AG09319 (cell line): ENCODE measurements around the gene RDH5.

Experiments used
- DNase-seq: peaks from one replicate; pipeline ENCODE4 v3.0.0-alpha.2; 2010; ENCODE audit warnings: low read depth; ENCODE audit errors: extremely low read depth
- TF ChIP-seq, protein P1 (sequence below): IDR thresholded peaks from 2 replicates; pipeline ENCODE4 v1.5.1; 2011; ENCODE audit warnings: low read depth, mild to moderate bottlenecking, inconsistent platforms, low read length, moderate library complexity

The RDH5 gene

GRCh38 chr12:55733021-55733555 lies 12.9 kb downstream of the RDH5 start:
- TF ChIP-seq, protein P1, sequence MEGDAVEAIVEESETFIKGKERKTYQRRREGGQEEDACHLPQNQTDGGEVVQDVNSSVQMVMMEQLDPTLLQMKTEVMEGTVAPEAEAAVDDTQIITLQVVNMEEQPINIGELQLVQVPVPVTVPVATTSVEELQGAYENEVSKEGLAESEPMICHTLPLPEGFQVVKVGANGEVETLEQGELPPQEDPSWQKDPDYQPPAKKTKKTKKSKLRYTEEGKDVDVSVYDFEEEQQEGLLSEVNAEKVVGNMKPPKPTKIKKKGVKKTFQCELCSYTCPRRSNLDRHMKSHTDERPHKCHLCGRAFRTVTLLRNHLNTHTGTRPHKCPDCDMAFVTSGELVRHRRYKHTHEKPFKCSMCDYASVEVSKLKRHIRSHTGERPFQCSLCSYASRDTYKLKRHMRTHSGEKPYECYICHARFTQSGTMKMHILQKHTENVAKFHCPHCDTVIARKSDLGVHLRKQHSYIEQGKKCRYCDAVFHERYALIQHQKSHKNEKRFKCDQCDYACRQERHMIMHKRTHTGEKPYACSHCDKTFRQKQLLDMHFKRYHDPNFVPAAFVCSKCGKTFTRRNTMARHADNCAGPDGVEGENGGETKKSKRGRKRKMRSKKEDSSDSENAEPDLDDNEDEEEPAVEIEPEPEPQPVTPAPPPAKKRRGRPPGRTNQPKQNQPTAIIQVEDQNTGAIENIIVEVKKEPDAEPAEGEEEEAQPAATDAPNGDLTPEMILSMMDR, result no peak
- DNase-seq, result no peak

DNA sequence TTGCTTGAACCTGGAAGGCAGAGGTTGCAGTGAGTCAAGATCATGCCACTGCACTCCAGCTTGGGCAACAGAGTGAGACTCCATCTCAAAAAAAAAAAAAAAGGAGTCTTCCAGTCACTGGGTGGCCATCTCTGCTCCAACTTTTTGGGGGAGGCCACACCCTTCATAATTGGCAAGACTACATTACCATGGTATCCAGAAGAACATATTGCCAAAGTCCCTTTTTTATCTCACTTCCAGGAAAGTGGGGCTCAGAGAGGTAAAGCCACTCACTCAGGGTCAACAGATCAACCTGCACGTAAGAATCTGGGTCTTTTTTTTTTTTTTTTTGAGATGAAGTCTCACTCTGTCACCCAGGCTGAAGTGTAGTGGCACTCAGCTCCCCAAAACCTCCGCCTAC lies 13.7 kb downstream of the RDH5 start:
- TF ChIP-seq, protein P1, result no peak
- no peak for DNase-seq

- TF ChIP-seq, protein P1, result no peak
- DNase-seq, result no peak
These were observed 14.4 kb downstream of the RDH5 start for GRCh38 chr12:55734595-55734994.

DNA sequence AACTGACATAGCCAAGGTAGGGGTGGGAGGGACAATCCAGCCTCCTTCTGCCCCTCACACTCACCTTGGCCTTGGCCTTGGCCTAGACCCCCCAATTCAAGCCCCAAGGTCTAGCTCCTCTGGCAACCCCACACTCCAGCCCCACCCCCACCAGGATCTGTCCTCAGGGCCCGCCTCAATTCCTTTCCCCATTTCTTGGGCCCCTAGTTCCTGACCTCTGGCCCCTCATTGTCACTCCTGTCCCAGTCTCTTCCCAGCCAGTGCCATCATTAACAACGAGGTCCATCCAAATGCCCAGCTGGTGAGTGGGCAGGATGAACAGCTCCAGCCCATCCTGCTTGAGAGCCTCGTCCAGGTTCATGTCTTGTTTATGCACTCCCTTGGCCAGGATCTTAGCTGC lies 15.9 kb downstream of the RDH5 start:
- TF ChIP-seq, protein P1, result no peak
- DNase-seq, result no peak

DNA sequence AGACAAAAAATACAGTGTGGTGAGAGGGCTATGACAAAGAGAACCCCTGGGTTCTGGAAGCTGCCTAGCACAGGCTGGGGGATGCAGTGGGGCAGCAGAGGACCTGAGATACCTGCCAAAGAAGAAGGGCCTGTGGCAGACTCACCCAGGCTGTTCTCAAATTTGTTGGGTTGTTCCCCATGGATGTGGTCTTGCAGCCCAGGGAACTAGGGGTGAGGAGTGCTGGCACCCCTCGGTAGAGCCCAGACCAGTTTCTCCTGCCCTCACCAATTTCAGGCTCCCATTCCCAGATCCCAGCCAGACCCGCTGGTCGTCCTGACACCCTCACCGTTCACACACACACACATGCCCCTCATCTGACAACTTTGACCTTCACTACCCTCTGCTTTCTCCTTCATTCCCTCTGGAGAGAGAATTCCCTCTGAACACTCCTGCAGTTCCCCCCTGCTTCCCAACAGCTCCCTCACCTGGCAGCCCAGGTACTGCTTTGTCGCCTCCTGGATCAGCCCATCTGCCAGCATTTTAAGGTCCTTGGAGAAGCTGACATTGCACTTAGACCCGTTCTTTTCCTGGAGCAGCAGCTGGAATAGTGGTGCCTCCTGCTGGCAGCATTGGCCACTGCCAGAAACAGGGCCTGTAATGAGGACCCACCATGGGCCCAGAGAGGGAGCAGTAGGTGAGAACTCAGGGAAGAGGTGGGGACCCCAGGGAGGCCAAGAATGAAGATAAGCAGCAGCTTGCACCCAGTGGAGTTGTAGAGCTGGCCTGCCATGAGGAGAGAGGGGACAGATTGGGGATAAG lies 16.8 kb downstream of the RDH5 start:
- TF ChIP-seq, protein P1, result peak; percentile 91
- DNase-seq, result no peak

- TF ChIP-seq, protein P1, result no peak
- no peak for DNase-seq
These were observed 17.5 kb downstream of the RDH5 start for GRCh38 chr12:55737581-55738122.

- no peak for DNase-seq
- TF ChIP-seq, protein P1, result peak; percentile 69
These were observed 18.2 kb downstream of the RDH5 start for GRCh38 chr12:55738123-55739024.
